Gastrocnemius medialis (tissue), 4 donors: Measurements from ENCODE around the gene FAM83D. TPM values are rescaled to one million over a fixed set of nuclear protein-coding genes. Genes with fewer than 3 reads are reported as not detected.

ENCODE experiments used
- ATAC-seq, 2 donors: fragments of 150-250 bp; one replicate each; pipeline ENCODE4 v1.9.1; 2016
- DNase-seq, 2 donors: peaks; one replicate each; pipeline ENCODE4 v3.0.0-alpha.2; 2019
- H3K27ac ChIP-seq, 4 donors: fragments of 200-600 bp; sonication (generic); 1 replicate in 1 of 4; 2 replicates in 3 of 4; pipeline ENCODE4 v1.5.1; 2016 to 2018; ENCODE audit warnings: mild to moderate bottlenecking in 2 of 4, moderate library complexity in 1 of 4
- H3K27me3 ChIP-seq, 3 donors: fragments of 200-600 bp; sonication (generic) in 2 of 3; 1 replicate in 1 of 3; 2 replicates in 2 of 3; pipeline versions ENCODE4 v1.5.1 to v1.6.0; 2016 to 2019; ENCODE audit warnings: mild to moderate bottlenecking in 1 of 3, moderate library complexity in 1 of 3
- H3K36me3 ChIP-seq, 2 donors: fragments of 200-600 bp; sonication (generic) in 1 of 2; one replicate each; pipeline ENCODE4 v1.5.1; 2017 to 2018
- H3K4me1 ChIP-seq, 2 donors: fragments of 200-600 bp; sonication (generic) in 1 of 2; one replicate each; pipeline ENCODE4 v1.5.1; 2016 to 2017; ENCODE audit warnings: mild to moderate bottlenecking in 2 of 2
- H3K4me3 ChIP-seq, 4 donors: fragments of 200-600 bp; sonication (generic) in 3 of 4; 1 replicate in 1 of 4; 2 replicates in 3 of 4; pipeline ENCODE4 v1.5.1; 2016 to 2019; ENCODE audit warnings: mild to moderate bottlenecking in 2 of 4
- H3K9me3 ChIP-seq, 3 donors: fragments of 200-600 bp; sonication (generic) in 2 of 3; 1 replicate in 1 of 3; 2 replicates in 2 of 3; pipeline ENCODE4 v1.5.1; 2016 to 2019
- CTCF ChIP-seq, 5 experiments: fragments of 450-650 bp in 3 of 5; fragments of 200-600 bp in 2 of 5; sonication (generic) in 2 of 5; IDR thresholded peaks in 4 of 5; conservative IDR thresholded peaks in 1 of 5; 1 replicate in 4 of 5; 2 replicates in 1 of 5; pipeline ENCODE4 v1.5.1; 2016 to 2019; ENCODE audit warnings: antibody characterized with exemption in 5 of 5, mild to moderate bottlenecking in 3 of 5, moderate library complexity in 3 of 5
- POLR2A ChIP-seq, 2 donors: fragments of 450-650 bp; IDR thresholded peaks; one replicate each; pipeline ENCODE4 v1.6.1; 2017; ENCODE audit warnings: antibody characterized with exemption in 2 of 2, mild to moderate bottlenecking in 2 of 2, moderate library complexity in 2 of 2
- in situ Hi-C, 4 donors: fragments of 200-750 bp; cut with MboI; loops; one replicate each; pipeline versions ENCODE4 v1.15.0 to v1.8.0; 2017; ENCODE audit warnings: low sequenced_read_pairs in 4 of 4
- intact Hi-C: fragments of 100-400 bp; cut with DNase I; formaldehyde crosslinking; loops from one replicate; pipeline ENCODE4 v1.15.1; 2023; ENCODE audit warnings: low total_unique reads
- total RNA-seq, 4 donors: library from RNA; depleted of rRNA; stranded (reverse); fragments of >200 nt; gene quantifications; one replicate each; pipeline versions ENCODE4 v1.1.0 to v1.2.3, GENCODE V29; 2016

The FAM83D gene
- total RNA-seq, 4 donors from 2014 or later, result 0.40 TPM; not detected in 3

GRCh38 chr20:38999965-39000910 lies 74.0 kb downstream of the FAM83D start:
- TF ChIP-seq POLR2A (IDR thresholded peaks at IDR 0.05), result no peak
- no peak for TF ChIP-seq CTCF (IDR thresholded peaks at IDR 0.05 in 4 of 5, conservative IDR thresholded peaks at IDR 0.05 in 1 of 5)
- ATAC-seq (no peak), DNase-seq (no peak)
- Histone ChIP-seq H3K9me3 (no peaks in the 10 kb centered on the region), H3K36me3 (peaks cover 0 to 73% of the 10 kb centered on the region in 2 donors), H3K4me3 (no peak overlapping the region), H3K4me1 (no peaks in the 10 kb centered on the region), H3K27me3 (no peaks in the 10 kb centered on the region), H3K27ac (no peak overlapping the region)
- in situ Hi-C loops, result no loop called here
- intact Hi-C loops, result no loop called here

Other genes starting within 250 kb of the FAM83D start
- not detected for gene SLC32A1, start 201.9 kb upstream of the FAM83D start, total RNA-seq
- gene ACTR5, start 178.0 kb upstream of the FAM83D start, total RNA-seq, result 1 to 10 TPM; 6.3 to 10.0 (median 8.0) TPM
- 1 to 10 TPM in 1 of 4 donors, under 1 TPM in 3; 0.16 to 2.4 (median 0.59) TPM for gene PPP1R16B, start 120.7 kb upstream of the FAM83D start, total RNA-seq
- gene DHX35, start 35.9 kb downstream of the FAM83D start, total RNA-seq, result 10 to 100 TPM in 1 of 4 donors, 1 to 10 TPM in 3; 8.2 to 10.8 (median 9.3) TPM